ENCODE results near the gene ACAD10.

DNA sequence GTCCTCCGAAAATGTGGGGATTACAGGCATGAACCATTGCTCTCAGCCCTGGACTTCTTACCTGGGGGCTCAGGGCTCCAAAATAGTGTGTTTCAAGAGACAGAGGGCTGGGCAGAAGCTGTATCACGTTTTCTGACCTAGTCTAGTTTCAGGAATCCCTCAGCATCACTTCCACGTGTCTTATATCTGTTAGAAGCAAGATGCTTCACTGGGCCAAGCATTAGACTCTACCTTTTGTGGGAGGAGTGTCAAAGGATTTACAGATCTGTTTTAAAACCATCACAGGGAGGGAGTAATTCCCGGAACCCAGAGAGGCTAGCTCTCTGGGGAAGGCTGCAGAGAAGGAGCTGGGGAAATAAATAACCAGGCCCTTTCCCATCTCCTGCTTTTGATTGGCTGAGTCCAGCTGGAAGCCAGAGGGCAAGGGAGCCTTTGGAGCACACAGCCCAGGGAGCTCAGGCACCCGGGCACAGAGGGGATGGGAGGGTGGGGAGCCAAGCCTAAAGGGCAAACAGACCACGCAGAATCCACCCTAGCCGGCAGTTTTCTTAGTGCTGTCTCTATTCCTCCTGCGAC lies 47.6 kb downstream of the ACAD10 start:
- TF ChIP-seq, protein P1, sequence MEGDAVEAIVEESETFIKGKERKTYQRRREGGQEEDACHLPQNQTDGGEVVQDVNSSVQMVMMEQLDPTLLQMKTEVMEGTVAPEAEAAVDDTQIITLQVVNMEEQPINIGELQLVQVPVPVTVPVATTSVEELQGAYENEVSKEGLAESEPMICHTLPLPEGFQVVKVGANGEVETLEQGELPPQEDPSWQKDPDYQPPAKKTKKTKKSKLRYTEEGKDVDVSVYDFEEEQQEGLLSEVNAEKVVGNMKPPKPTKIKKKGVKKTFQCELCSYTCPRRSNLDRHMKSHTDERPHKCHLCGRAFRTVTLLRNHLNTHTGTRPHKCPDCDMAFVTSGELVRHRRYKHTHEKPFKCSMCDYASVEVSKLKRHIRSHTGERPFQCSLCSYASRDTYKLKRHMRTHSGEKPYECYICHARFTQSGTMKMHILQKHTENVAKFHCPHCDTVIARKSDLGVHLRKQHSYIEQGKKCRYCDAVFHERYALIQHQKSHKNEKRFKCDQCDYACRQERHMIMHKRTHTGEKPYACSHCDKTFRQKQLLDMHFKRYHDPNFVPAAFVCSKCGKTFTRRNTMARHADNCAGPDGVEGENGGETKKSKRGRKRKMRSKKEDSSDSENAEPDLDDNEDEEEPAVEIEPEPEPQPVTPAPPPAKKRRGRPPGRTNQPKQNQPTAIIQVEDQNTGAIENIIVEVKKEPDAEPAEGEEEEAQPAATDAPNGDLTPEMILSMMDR (IDR thresholded peaks at IDR 0.05), result no peak
- no peak for TF ChIP-seq POLR2AphosphoS5 (IDR thresholded peaks at IDR 0.05)
- TF ChIP-seq EP300 (IDR thresholded peaks at IDR 0.05), result no peak
- TF ChIP-seq POLR2A (IDR thresholded peaks at IDR 0.05; ENCODE audit: low read depth), result no peak
